Measurements from ENCODE around the gene MYO5B. TPM values are rescaled to one million over a fixed set of nuclear protein-coding genes. Genes with fewer than 3 reads are reported as not detected.

Gene MYO5B
- total and polyA plus RNA-seq, 2 donors (not counting 1 experiment from before 2014, with no cell fraction given) = 0.30 to 1.7 TPM

DNA sequence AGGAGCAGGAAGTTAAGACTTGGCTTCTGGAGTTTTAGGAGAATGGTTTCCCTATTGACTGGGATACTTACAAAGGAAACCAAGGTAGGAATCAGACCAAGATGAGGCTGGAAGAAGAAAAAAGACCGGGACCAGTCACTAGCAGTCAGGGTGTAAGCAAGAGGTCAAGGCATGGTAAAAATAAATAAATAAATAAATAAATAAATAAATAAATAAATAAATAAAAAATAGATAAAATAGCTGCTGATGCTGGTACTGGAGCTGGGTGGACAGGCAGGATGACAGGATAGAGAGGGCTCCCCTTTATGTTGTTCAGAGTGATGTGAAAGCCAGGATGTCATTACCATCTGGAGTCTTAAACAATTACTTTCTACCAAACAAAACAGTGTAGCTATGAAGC lies 89.9 kb downstream of the MYO5B start:
- ChIA-PET POLR2A (no interaction called here), CTCF (no interaction called here)
- Histone ChIP-seq H3K9me3 (ENCODE audit: control extremely low read depth in 1 of 3, control insufficient read depth in 2 of 3, insufficient read depth in 1 of 3, low read length in 2 of 3) (no peaks in the 10 kb centered on the region), H3K27ac (ENCODE audit: low read length in 2 of 2) (no peak overlapping the region), H3K79me2 (ENCODE audit: control insufficient read depth, insufficient read depth, low read length) (no peaks in the 10 kb centered on the region), H2AFZ (ENCODE audit: insufficient read depth, low read depth, low read length, poor library complexity, severe bottlenecking) (no peak overlapping the region), H3K36me3 (replicated peaks in 1 of 2; ENCODE audit: control extremely low read depth in 1 of 2, control insufficient read depth in 1 of 2, extremely low read depth in 1 of 2, insufficient read depth in 2 of 2, low read length in 1 of 2) (no peaks in the 10 kb centered on the region), H3K4me3 (ENCODE audit: control extremely low read depth in 1 of 5, extremely low read depth in 1 of 5, insufficient read depth in 1 of 5, low read depth in 2 of 5, low read length in 4 of 5) (no peak overlapping the region), H3K9ac (ENCODE audit: low read length) (no peak overlapping the region), H4K20me1 (ENCODE audit: control insufficient read depth, insufficient read depth, low read length, poor library complexity, severe bottlenecking) (no peaks in the 10 kb centered on the region), H3K4me1 (ENCODE audit: control insufficient read depth in 2 of 2, insufficient read depth in 2 of 2, low read length in 2 of 2) (no peaks in the 10 kb centered on the region), H3K4me2 (replicated peaks; ENCODE audit: low read depth, low read length, poor library complexity, severe bottlenecking) (no peak overlapping the region), H3K27me3 (replicated peaks in 1 of 4; ENCODE audit: control extremely low read depth in 1 of 4, control insufficient read depth in 3 of 4, insufficient read depth in 4 of 4, low read length in 3 of 4) (no peaks in the 10 kb centered on the region)
- Mint-ChIP-seq H3K4me3 (no peak overlapping the region), H3K27ac (no peak overlapping the region), H3K27me3 (peaks cover 25% of the 10 kb centered on the region), H3K4me1 (no peaks in the 10 kb centered on the region), H3K9me3 (ENCODE audit: insufficient read depth) (peaks cover 2% of the 10 kb centered on the region)
- WGBS (ENCODE audit: insufficient coverage) = no CpG with 5 or more reads among the region's 1 CpG
- intact Hi-C loops (cut with micrococcal nuclease) = no loop called here
- TF ChIP-seq EZH2 (IDR thresholded peaks at IDR 0.05; ENCODE audit: borderline replicate concordance, insufficient read depth, low read depth, low read length, poor library complexity, severe bottlenecking) = no peak
- TF ChIP-seq, protein P1, sequence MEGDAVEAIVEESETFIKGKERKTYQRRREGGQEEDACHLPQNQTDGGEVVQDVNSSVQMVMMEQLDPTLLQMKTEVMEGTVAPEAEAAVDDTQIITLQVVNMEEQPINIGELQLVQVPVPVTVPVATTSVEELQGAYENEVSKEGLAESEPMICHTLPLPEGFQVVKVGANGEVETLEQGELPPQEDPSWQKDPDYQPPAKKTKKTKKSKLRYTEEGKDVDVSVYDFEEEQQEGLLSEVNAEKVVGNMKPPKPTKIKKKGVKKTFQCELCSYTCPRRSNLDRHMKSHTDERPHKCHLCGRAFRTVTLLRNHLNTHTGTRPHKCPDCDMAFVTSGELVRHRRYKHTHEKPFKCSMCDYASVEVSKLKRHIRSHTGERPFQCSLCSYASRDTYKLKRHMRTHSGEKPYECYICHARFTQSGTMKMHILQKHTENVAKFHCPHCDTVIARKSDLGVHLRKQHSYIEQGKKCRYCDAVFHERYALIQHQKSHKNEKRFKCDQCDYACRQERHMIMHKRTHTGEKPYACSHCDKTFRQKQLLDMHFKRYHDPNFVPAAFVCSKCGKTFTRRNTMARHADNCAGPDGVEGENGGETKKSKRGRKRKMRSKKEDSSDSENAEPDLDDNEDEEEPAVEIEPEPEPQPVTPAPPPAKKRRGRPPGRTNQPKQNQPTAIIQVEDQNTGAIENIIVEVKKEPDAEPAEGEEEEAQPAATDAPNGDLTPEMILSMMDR (IDR thresholded peaks at IDR 0.05) = no peak
- ATAC-seq (ENCODE audit: low read depth) = no peak
- no peak for DNase-seq

DNA sequence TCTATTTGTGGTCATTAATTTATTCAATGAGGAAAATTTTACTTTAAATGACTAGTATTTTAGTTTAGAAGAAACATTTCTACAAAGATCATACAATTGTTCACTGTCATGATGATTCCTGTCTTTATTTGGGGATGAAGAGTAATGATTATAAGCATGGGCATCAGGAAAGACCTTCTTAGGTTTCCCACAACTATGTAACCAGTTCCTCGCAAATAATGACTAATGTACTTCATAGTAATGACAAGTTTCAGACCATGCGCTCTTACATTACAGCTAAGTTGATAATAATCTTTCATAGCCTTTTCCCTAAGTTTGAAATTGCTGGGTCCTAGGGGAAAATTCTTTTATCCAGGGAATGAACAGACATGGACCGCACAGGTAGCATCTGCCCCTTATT lies 90.5 kb downstream of the MYO5B start:
- Histone ChIP-seq H3K27me3 (replicated peaks in 1 of 4; ENCODE audit: control extremely low read depth in 1 of 4, control insufficient read depth in 3 of 4, insufficient read depth in 4 of 4, low read length in 3 of 4) (no peaks in the 10 kb centered on the region), H4K20me1 (ENCODE audit: control insufficient read depth, insufficient read depth, low read length, poor library complexity, severe bottlenecking) (no peaks in the 10 kb centered on the region), H3K27ac (ENCODE audit: low read length in 2 of 2) (no peak overlapping the region), H3K36me3 (replicated peaks in 1 of 2; ENCODE audit: control extremely low read depth in 1 of 2, control insufficient read depth in 1 of 2, extremely low read depth in 1 of 2, insufficient read depth in 2 of 2, low read length in 1 of 2) (no peaks in the 10 kb centered on the region), H3K9me3 (ENCODE audit: control extremely low read depth in 1 of 3, control insufficient read depth in 2 of 3, insufficient read depth in 1 of 3, low read length in 2 of 3) (no peaks in the 10 kb centered on the region), H2AFZ (ENCODE audit: insufficient read depth, low read depth, low read length, poor library complexity, severe bottlenecking) (no peak overlapping the region), H3K4me1 (ENCODE audit: control insufficient read depth in 2 of 2, insufficient read depth in 2 of 2, low read length in 2 of 2) (no peaks in the 10 kb centered on the region), H3K79me2 (ENCODE audit: control insufficient read depth, insufficient read depth, low read length) (no peaks in the 10 kb centered on the region), H3K4me2 (replicated peaks; ENCODE audit: low read depth, low read length, poor library complexity, severe bottlenecking) (no peak overlapping the region), H3K9ac (ENCODE audit: low read length) (no peak overlapping the region), H3K4me3 (ENCODE audit: control extremely low read depth in 1 of 5, extremely low read depth in 1 of 5, insufficient read depth in 1 of 5, low read depth in 2 of 5, low read length in 4 of 5) (no peak overlapping the region)
- no CpG with 5 or more reads among the region's 3 CpGs for WGBS (ENCODE audit: insufficient coverage)
- ChIA-PET POLR2A (no interaction called here), CTCF (no interaction called here)
- Mint-ChIP-seq H3K27ac (no peak overlapping the region), H3K27me3 (peaks cover 26% of the 10 kb centered on the region), H3K4me1 (no peaks in the 10 kb centered on the region), H3K4me3 (no peak overlapping the region), H3K9me3 (ENCODE audit: insufficient read depth) (peaks cover 2% of the 10 kb centered on the region)
- intact Hi-C loops (cut with micrococcal nuclease) = no loop called here
- no peak for TF ChIP-seq EZH2 (IDR thresholded peaks at IDR 0.05; ENCODE audit: borderline replicate concordance, insufficient read depth, low read depth, low read length, poor library complexity, severe bottlenecking)
- TF ChIP-seq, protein P1 (IDR thresholded peaks at IDR 0.05) = no peak
- ATAC-seq (ENCODE audit: low read depth) = no peak
- DNase-seq = no peak

All from B cell (primary cell).